Transverse colon (tissue), 4 donors: Measurements from ENCODE around the gene LRG1.

Source experiments
- CTCF ChIP-seq, 5 experiments: fragments of 200-600 bp in 3 of 5; fragments of 450-650 bp in 2 of 5; sonication (generic) in 3 of 5; IDR thresholded peaks; 1 replicate in 2 of 5; 2 replicates in 3 of 5; pipeline ENCODE4 v1.5.1; 2016 to 2017; ENCODE audit warnings: antibody characterized with exemption in 5 of 5, inconsistent platforms in 3 of 5, mild to moderate bottlenecking in 2 of 5, moderate library complexity in 1 of 5
- POLR2AphosphoS5 ChIP-seq, 3 donors: sonication (generic); formaldehyde crosslinking; IDR thresholded peaks; one replicate each; pipeline ENCODE4 v1.6.1; 2016; ENCODE audit warnings: antibody characterized with exemption in 3 of 3

- no peak for TF ChIP-seq POLR2AphosphoS5 (IDR thresholded peaks at IDR 0.05)
- peak; percentile 96 to 100 (median 100) for TF ChIP-seq CTCF (IDR thresholded peaks at IDR 0.05)
Observed at GRCh38 chr19:4557971-4558941, 18.4 kb upstream of the LRG1 start.
